ENCODE results near the gene ASPHD2.
"Not testable (repeated sequence)": the region's sequence is repeated elsewhere in the genome, so short reads cannot be mapped to it uniquely, and the experiment has no call there.

ASPHD2 gene

DNA sequence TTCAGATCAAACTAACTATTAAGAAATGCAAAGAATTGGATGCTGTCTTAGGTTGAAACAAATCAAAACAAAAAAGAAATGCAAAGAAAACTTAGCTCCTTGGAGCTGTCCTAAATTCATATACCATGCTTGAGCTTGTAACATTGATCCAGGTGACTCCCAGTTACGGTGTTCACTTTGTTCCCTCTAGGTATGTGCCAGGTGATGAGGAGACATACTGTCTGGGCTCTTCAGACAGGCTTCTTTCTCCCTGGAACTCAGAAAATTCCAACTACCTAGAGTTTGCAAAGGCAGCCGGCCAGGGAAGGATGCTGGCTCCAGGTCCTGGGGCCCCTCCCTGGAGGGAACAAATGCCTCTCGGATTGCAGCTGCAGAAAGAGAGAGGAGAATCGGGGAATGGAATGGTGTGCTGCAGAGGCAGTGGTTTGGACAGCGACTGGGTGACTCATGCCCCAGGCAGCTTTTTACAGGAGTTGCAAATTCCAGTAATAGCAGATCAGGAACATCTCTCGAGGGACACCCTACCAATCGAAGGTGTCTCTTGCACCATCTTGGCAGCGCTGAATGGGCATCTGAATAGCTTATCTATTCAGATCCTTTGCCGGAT lies 12.3 kb upstream of the ASPHD2 start:
- DNase-seq (ENCODE audit: low read depth): peak; percentile 34

DNA sequence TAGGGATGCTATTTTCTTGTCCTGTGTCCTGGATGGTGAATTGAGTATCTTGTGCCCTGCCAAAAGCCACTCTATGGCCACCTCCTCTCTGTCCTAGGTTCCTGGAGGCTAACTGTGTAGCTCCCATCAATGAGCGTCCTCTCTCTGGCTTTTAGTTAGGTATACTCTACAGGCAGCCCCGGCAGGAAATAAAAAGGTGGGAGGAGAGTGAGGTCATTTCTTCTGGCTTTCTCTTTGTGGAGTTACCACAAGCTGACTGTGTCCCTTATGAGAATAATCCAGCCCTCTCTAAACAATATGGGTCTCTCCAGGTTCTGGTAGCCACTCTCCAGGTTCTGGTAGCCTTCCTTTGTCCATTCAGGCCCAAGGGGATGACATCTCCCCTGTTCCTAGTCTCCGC lies 11.7 kb upstream of the ASPHD2 start:
- no peak for DNase-seq (ENCODE audit: low read depth)

DNA sequence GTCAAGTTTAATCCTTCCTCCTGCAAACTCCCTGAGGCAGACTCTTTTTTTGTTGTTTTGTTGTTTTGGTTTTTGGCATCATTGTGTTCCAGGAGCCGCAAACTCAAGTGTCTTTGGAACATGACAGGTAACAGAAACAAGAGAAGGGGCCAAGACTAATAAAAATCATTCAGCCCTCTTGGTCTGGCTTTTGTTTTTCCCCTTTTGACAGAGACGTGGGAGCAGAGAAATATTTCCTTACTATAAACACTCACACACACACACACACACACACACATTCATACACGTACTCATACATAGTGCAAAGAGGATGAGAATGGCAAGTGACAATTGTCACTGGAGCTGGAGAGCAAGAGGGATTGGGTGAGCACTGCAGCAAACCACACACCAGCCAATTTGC lies 10.4 kb upstream of the ASPHD2 start:
- DNase-seq (ENCODE audit: low read depth): no peak

DNA sequence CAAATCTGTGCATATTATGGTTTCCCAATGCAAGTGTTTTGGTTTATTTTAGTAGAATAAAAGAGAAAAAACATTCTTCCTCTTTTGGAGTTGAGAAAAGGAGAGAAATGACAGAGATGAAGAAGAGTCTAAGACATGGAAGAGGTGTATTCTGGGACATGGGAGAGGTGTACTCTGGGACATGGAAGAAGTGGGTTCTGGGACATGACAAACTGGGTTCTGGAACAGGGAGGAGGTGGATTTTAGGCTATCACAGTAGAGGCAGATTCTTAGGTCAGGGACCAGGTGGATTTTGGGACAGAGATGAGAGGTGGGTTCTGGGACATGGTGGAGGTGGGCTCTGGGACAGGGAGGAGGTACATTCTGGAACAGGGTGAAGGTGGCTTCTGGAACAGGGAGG lies 2.1 kb upstream of the ASPHD2 start:
- no peak for DNase-seq (ENCODE audit: low read depth)

DNA sequence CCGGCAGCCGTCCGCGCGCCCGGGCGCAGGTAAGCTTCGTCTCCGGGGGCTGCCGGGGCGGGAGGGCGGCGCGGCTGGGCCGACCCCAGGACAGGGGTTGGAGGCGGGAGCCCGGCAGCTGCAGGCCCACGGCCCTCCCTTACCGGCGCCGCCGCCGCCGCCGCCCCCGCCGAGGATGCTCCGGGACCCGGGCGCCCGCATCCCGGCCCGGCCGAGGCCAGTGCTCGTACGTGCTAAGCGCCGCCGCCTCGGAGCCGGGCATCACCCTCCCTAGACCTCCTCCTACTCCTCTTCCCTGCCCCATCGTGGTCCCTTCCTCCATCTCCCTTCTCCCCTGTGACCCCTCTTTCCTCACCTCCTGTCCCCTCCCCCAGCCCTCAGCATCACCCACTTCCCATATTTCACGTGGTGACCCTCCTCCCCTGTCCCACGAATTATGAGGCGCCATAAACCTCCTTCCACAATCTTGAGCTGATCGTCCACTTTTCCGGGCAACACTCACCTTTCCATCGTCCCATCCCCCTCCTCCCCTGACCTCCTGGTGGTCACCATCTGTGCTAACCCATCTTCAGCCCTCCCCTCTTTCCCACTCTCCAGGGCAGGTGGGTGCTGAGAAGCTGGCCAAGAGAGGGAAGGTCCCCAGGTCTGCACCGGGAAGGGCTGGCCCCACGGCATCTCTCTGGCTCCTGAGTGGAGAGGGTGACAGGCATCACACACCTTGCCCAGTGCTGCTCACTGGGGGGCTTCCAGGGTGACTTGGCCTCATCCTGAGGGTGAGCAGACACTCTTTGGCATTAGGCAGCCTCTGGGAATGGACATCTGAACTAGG lies 612 bp downstream of the ASPHD2 start:
- DNase-seq (ENCODE audit: low read depth): no peak

DNA sequence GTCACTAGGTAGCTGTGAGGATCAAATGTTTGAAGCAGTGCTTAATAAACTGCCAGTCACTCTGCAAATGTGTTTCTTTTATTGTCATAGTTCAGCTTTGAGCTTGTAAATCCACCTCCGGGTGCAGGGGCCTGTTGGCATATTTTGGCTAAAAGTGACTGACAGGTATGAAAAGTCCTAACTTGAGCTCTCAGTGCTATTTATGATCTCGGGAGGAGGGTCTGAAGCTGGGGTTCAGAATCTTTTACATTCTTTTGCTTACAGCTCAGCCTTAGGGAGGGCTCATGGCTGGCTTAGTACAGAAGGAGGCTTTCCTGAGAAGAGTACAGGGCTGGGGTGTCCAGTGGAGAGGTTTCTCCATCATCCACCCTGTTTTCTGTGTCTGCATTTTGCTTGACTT lies 1.5 kb downstream of the ASPHD2 start:
- no peak for DNase-seq (ENCODE audit: low read depth)

DNA sequence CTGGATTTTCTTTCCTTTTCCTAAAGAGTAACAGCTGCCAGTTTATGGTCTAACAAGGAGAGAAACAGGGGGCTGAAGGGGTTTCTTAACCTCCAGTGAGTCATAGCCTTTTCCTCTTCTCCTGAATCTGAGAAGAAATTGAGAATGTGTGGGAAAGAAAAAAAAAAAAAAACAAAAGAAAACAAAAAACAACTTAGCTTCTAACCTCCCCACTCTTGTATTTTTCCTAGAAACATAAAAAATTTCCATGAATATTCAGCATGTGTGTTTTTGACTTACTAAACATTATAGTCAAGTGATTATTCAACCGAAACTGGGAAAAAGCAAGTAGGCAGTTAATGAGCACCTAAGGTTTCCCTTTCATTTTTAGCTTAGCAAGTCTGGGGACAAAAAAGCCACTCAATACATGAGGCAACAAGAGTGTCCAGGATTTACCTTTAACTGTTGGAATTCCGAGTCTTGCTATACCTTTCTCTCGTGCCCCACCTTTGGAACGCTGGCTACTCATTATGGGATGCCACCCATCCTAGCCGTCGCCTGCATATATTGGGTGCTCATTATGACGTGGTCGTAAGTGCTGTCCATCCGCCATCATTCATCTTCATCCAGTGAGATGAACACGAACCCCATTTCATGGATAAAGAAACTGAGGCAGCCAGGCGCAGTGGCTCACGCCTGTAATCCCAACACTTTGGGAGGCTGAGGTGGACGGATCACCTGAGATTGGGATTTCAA lies 2.4 kb downstream of the ASPHD2 start:
- DNase-seq (ENCODE audit: low read depth): no peak

DNA sequence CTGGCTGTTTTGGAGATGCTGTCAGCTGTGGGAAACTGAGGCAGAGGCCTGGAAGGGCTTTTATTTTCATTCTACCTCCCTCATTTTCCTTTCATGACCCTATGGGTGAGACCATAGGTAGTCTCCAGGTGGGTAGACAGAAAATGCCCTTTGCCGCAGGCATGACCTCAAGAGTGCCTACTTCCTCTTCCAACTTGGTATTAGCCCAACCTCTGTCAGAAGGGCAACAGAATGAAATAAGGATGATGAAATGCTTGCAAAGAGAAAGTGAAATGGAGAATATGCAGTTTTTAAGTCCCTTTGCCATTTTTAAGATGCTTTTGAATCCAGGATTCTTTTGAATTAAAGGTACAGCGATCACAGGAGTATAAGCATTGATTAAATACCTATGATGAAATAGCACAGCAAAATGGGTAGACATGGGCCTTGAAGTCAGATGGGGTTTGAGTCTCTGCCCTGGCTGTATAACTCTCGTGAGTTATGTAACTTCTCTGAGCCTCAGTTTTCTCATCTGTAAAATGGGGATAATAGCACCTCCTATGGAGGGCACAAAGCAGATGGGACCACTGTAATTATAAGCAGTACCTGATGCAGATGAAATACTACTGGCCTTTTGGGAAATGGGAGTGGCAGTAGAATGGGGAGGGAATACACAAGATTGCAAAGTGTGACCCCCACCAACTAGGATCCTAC lies 3.7 kb downstream of the ASPHD2 start:
- DNase-seq (ENCODE audit: low read depth): no peak

DNA sequence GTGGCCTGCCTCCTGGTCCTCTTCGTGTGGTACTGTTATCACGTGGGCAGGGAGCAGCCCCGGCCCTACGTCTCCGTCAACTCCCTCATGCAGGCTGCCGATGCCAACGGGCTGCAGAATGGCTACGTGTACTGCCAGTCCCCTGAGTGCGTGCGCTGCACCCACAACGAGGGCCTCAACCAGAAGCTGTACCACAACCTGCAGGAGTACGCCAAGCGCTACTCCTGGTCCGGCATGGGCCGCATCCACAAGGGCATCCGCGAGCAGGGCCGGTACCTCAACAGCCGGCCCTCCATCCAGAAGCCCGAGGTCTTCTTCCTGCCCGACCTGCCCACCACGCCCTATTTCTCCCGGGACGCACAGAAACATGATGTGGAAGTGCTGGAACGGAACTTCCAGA lies 4.7 kb downstream of the ASPHD2 start:
- DNase-seq (ENCODE audit: low read depth): no peak

DNA sequence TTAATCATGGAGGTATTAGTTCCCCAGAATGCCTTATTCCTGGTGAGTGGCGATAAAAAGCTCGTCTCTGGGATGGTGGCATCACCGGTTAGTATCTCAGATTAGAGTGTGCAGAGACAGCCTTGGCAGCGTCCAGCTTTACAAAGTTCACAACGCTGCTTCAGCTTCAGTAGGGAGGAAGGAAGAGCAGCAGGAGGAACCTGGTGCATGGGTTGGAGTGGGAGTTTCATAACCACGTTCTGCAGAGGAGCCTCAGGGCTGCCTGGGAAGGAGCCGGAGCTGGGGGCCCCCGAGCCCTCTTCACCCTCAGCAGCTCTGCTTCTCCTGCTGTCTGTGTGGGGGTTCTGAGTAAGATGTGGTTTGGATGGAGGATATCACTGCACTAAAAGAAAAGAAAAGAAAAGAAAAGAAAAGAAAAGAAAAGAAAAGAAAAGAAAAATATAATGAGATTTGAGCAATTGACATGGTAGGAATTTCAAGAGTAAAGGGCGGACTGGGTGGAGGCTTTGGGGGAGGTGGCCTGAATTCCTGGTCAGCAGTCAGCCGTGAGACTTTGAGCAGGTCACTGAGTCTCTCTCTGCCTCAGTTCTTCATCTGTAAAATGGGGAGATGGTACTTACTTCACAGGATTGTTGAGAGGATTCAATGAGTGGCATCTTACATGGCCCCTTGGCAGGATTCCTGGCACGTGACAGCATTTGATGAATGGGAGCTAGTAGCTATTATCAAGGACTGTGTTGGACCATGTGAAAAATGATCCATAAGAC lies 6.5 kb downstream of the ASPHD2 start:
- no peak for DNase-seq (ENCODE audit: low read depth)

DNA sequence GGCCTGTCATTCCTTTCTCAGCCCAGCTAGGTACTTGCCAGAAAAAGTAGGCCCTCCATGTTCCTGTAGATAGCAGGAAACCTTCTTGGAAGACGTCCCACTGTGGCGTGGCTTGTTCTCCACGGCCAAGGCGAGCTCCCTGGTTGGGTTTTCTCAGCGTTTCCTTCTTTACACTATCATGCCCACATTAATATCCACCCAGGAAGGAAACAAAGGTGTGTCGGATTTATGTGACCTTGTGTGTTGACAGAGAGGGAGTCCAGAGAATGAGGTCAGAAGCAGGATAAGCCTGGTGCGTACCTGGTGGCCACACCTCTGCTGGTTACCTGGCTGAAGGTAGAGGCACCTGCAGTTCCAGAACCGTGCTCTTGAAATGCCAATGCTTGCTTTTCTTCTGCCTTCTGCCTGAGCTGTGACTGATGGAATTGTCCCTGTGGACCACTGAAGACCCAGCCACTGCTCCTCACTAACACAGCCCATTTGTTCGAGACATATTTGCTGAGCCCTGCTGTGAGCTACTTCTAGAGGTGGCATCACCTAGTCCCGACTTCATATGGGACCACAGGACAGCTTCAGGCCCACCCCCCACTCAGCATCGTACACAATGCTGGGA lies 7.9 kb downstream of the ASPHD2 start:
- no peak for DNase-seq (ENCODE audit: low read depth)

DNA sequence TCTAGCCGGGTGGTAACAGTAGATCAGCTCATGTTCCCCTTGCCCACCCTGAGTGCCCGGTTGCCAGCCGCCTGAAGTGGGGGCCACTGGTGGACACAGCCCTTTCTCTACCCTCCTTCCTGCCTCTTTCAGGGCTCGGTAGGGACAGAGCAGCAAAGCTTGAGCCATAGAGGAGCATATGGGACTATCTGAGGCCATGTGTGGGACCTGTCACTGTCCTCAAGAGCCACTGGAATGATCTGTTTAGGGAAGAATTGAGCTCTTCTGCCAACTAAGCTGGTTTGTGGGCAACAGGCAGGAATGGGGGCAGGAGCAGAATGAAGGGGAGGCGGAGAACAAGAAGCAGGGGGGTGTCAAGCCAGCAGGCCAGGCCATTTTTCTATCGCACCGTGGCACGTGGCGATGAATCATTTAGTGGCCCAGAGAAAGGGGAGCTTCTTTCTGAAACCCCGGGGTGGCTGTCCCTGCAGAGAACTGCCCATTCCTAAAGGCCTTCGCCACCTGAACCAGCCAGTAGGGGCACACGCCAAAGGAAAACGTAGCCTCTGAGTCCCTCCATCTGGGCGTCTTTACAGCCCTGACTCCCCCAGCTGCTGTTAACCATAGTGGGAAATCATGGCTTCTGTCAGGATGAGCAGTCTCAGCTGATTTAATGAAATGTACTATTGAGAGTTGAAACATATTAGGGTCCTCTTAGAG lies 8.8 kb downstream of the ASPHD2 start:
- no peak for DNase-seq (ENCODE audit: low read depth)

DNA sequence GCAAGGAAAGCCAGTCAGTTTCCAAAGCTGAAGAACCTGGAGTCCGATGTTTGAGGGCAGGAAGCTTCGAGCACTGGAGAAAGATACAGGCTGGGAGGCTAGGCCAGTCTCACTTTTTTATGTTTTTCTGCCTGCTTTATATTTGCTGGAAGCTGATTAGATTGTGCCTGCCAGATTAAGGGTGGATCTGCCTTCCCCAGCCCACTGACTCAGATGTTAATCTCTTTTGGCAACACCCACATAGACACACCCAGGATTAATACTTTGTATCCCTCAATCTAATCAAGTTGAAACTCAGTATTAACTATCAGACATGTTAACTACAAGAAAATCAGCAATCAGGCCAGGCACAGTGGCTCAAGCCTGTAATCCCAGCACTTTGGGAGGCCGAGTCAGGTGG lies 9.7 kb downstream of the ASPHD2 start:
- not testable (repeated sequence) for DNase-seq (ENCODE audit: low read depth)

DNA sequence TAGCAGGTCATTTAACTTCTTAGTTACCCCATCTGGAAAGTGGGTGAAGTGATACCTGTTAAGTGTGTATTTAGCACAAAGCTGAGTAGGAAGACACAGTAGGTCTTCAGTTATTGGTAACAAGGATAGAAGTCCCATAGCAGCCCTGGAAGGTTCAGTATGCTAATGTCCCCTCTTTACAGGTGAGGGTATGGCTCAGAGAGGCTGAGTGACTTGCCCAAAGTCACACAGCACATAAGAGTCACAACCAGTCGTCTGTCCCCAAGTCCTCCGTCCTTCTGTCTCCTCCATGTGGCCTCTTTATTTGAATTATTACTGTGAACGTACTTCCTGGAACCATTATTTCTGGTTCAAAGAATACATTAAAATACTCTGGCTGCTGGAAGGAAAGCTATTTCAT lies 10.5 kb downstream of the ASPHD2 start:
- no peak for DNase-seq (ENCODE audit: low read depth)

DNA sequence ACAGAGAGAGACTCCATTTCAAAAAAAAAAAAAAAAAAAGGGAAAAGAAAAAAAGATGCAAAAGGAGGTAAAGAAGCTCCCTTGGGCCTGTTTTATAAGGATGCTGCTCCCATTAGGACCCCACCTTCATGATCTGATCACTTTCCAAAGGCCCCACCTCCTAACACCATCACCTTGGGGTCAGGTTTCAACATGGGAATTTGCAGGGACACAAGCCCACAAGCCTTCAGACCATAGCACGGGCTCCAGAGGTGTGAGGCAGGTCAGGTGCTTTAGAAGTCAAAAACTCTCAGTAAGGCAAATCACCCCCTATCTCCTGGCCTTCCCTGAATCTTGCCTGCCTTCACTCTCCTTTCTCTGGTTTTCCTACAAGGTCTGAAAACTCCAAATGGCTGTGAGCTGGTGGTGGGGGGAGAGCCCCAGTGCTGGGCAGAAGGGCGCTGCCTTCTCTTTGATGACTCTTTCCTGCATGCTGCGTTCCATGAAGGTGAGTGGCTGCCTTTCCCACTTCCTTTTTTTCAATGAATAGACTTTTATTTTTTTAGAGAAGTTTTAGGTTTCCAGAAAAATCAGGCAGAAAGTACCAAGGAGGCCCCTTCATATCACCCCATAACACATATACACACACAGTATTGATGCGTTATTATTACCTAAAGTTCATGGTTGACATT lies 13.2 kb downstream of the ASPHD2 start:
- no peak for DNase-seq (ENCODE audit: low read depth)

DNA sequence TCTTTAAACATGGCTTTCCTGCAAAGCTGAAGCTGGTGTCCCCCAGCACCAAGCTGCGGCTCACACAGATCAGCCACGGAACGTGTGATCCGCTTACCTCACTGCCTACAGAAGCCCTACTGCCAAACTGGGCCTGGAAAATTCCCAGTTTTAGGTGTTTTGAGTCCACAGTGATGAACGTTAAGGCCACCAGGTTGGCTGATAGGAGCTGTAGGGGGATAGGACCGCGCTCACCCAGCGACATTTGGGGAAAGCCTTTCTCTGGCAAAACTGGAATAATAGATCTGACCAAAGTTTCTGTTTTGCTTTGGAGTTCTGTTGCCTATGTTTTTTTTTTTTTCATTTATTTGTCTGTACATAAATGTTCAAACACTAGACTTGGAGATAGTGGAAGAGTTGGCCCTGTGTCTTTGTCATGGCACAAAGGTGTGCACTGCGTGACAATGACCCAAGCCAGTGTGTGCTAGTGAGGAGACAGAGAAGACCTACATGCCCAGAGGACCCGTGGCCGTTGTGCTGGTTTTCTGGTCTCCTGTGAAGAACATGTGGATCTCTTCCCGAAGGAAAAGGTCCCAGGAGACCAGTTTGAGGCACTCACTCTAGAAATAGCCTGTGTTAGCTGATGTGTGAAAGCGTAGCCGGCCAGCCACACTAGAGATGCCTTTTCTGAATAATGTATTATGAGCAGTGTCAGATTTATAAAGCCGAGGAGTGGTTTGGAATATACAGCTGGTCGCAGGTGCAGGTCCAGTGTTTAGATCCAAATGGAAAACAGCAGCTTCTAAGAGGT lies 15.0 kb downstream of the ASPHD2 start:
- no peak for DNase-seq (ENCODE audit: low read depth)

DNA sequence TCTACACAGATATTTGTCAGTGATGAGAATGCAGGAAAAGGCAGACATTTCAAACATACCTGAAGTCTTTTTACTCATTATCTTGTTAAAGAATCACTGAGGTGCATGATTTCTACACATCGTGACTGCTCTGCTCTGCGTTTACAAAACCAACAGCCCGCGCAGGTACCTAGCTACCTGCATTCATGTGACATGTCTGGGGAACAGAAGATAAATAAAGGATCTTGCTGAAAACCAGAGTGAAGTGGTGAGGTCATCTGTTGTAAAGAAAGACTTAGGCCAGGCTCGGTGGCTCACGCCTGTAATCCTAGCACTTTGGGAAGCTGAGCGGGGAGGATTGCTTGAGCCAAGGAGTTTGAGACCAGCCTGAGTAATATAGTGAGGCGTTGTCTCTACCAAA lies 15.7 kb downstream of the ASPHD2 start:
- DNase-seq (ENCODE audit: low read depth): no peak

DNA sequence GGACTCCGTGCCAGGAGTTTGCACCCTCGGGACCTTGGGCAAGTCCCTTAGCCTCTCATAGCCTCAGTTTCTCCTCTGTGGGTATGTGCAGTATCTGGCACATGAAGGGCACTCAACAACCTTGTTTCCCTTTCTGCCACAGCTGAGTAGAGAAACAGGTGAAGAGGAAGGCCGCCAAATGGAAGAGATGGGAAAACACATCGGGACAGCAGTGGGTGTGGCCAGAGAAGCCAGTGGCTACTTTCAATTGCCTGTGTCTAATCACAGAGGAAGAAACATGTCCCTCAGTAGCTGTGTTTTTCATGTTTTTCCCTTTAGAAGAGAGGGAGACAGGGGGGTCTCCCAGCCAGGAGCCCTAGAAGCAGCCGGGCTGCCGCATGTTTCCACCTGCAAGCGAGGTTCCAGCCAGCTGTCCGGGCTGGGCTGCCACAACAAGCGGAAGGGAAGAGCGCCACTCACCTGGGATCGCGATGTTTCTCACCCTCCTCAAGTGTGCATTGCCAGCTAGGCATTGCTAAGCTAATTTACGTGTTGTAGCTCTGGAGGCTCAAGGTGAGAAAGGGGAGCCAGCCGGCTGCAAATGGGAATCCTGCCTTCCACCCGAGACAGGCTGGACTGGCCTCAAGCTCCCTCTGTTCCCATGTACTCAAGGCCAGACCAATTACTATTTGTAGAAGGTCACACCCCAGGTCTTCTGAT lies 16.7 kb downstream of the ASPHD2 start:
- DNase-seq (ENCODE audit: low read depth): no peak
